Measurements from ENCODE around the gene MTSS2.
"Not testable (repeated sequence)": the region's sequence is repeated elsewhere in the genome, so short reads cannot be mapped to it uniquely, and the experiment has no call there.

Gene MTSS2

DNA sequence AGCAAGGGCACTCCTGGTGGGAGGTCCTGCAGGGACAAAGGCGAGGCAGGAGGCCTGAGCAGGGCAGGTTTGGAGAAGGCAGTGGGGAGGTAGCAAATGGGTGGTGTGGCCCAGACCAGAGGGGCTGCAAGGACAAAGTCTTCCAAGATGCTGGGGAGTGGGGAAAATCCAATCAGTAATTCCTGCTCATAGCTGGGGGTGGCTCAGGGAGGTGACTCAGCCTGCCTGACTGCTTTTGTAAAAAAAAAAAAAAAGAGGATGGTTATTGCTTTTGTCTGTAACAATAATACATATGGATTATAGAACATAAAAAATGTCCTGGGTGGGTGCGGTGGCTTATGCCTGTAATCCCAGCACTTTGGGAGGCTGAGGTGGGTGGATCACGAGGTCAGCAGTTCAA, 34.3 kb downstream of the MTSS2 start:
- no peak for DNase-seq

DNA sequence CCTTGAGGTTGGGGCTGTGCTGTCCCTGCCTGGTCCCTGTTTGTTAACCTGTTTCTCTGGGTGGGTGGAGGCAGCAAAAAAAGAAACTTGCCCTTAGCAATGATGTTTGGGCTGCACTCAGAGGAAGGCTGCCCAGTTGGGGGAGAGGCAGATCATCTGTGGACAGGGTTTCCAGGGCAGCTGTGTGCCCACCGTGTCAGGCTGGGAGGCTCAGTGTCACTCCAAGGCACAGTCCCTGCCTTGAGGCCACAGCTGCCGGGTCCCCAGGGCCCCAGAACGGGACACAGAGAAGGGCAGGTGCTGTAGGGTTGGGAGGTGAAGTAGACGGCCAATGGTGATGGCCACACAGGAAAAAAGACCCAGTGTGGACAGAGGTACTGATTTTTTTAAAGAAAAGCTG, 35.6 kb downstream of the MTSS2 start:
- no peak for DNase-seq

DNA sequence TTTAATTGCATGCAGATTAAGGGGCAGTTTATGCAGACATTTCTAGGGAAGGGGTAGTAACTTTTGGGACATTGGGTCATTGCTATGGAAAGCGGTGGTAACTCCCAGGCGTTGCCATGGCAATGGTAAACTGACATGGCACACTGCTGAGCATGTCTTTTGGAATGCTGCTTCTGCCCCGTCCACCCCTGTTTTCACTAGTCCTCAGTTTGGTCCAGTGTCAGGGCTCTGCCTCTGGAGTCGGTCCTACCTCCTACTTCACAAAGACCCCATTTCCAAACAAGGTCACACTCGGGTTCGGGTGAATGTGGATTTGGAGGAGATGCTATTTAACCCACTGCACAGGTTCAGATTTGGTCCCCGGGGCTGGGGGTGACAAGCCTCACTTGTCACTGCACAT, 36.6 kb downstream of the MTSS2 start:
- DNase-seq = no peak

DNA sequence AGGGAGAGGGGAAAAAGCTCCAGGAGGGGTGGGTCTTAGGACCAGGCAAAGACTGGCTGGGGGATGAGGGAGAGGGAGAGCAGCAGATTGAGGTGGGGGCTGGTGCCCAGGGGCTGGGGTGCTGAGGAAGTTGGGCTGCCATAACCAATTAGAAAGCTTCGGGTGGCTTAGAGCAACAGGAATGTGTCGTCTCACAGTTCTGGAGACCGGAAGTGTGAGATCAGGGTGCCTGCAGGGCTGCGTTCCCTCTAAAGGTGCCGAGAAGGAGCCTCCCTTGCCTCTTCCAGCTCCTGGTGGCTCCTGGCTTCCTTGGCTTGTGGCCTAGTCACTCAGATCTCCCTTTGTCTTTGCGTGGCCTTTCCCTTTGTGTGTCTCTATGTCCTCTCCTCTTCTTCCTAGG, 37.2 kb downstream of the MTSS2 start:
- no peak for DNase-seq

DNA sequence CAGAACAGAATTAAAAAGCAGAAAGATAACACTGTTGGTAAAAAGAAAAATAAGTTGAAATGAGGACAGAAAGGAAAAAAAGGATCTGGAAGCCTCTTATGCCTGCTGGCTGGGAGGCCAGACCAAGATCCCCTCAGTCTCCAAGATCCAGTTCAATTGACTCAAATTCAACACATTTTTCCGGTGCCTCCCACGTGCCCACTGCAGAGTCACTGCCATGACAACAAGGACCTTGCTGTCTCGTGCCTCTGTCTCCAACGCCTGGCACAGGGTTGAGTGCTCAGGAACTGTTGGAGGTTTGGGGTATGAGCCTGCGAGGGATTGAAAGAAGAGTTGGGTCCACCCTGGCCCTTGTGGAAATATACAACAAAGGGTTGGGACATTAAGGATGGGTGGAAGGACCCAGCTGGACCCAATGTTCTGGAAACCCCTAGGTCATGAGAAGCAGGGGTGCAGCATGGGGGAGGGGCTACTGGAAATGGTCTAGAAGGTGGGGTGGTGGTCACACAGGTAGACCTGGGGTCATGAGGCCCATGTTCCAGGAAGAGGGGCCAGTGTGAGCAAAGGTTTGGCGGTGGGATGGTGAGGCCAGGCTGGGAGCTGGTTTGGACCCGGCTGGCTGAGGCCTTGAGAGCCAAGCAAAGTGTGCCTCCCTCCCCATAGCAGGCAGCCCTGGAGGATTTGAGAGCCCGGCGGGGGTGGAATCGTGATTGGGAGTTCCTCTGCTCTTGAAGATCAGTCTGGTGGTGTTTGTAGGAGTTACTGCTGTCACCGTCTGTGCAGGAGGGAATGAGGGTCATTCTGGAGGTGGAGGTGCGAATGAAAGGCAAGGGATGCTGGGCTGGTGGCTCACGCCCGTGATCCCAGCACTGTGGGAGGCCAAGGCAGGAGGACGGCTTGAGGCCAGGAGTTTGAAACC, 38.2 kb downstream of the MTSS2 start:
- no peak for DNase-seq

DNA sequence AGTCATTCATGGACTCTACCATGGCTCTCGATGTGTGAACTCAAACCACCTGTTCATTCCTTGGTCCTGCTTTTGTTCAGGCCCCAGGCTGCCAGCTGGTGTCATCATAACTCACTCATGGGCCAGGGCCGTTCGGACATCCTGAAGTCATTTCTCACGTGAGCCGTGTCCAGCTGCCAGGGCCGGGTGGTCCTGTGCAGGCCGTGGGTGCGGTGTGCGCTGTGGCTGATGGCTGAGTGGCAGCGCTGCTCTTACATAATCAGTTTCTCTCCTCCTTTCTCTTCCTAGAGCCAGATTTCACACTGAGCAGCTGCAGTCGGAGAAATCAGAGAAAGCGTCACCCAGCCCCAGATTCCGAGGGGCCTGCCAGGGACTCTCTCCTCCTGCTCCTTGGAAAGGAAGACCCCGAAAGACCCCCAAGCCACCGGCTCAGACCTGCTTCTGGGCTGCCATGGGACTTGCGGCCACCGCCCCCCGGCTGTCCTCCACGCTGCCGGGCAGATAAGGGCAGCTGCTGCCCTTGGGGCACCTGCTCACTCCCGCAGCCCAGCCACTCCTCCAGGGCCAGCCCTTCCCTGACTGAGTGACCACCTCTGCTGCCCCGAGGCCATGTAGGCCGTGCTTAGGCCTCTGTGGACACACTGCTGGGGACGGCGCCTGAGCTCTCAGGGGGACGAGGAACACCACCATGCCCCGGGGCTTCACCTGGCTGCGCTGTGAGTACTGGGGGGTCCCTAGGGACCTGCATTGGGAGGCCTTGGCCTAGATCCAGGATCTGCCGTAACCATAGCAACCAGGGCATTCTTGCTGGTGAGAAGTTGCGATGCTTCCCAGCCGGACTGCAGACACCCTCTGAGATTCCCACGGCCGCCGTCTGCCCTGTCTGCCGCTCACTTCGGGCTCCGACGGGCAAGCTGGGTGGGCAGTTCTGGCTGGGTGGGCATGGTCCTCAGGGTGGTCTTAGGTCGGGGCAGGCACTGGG, 39.3 kb downstream of the MTSS2 start, which contains the start of gene IL34:
IL34 (plus strand) TSS at position 300 of the 982 bp plus-strand sequence; CDS start at position 689, 389 bp downstream.
- DNase-seq = no peak

DNA sequence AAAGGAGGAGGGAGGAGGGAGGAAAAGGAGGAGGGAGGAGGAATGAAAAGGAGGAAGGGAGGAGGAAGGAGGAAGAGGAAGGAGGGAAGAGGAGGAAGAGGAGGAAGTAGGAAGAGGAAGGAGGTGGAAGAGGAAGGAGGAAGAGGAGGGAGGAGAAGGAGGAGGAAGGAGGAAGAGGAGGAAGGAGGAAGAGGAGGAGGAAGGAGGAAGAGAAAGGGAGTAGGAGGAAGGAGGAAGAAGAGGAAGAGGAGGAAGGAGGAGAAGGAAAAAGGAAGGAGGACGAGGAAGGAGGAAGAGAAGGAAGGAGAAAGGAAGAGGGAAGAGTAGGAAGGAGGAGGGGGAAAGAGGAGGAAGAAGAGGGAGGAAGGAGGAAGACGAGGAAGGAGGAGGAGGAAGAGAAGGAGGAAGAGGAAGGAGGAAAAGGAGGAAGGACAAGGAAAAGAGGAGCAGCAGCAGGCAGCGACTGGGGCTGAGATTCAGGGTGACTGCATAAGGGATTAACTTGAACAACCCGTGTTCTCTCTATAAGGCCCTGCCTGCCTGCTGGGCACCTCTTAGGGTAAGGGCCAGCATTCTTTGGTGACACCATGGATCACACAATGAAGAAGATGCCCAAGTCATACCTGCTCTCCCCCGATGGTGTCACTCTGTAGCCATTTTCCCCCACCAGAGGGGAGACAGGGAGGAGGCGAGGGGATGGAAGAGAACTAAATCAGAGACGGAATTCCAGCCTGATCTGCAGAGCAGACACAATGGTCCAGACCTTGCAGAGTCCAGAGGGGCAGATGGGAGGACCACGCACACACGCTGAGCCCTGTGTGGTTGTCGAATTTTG, 40.9 kb downstream of the MTSS2 start:
- no peak for DNase-seq

DNA sequence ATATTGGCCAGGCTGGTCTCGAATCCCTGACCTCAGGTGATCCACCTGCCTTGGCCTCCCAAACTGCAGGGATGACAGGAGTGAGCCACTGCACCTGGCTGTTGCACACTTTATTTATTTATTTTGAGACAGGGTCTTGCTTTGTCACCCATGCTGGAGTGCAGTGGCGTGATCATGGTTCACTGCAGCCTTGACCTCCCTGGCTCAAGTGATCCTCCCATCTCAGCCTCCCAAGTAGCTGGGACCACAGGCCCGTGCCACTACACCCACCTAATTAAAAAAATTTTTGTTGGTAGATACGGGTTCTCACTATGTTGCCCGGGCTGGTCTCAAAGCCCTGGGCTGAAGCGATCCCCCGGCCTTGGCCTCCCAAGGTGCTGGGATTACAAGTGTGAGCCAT, 42.6 kb downstream of the MTSS2 start:
- not testable (repeated sequence) for DNase-seq

DNA sequence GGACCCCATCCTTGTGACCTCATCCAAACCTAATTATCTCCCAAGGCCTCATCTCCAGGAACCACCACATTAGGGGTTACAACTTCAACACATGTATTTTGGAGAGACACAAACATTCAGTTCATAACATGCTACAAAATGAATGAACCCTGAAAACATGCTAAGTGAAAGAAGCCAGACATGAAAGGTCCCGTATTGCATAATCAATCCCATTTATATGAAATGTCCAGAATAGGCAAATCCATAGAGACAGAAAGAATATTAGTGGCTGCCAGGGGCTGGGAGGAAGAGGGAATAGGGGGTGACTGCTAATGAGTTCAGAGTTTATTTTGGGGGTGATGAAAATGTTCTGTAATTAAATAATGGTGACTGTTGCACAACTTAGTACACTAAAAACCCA, 43.2 kb downstream of the MTSS2 start:
- DNase-seq = no peak

DNA sequence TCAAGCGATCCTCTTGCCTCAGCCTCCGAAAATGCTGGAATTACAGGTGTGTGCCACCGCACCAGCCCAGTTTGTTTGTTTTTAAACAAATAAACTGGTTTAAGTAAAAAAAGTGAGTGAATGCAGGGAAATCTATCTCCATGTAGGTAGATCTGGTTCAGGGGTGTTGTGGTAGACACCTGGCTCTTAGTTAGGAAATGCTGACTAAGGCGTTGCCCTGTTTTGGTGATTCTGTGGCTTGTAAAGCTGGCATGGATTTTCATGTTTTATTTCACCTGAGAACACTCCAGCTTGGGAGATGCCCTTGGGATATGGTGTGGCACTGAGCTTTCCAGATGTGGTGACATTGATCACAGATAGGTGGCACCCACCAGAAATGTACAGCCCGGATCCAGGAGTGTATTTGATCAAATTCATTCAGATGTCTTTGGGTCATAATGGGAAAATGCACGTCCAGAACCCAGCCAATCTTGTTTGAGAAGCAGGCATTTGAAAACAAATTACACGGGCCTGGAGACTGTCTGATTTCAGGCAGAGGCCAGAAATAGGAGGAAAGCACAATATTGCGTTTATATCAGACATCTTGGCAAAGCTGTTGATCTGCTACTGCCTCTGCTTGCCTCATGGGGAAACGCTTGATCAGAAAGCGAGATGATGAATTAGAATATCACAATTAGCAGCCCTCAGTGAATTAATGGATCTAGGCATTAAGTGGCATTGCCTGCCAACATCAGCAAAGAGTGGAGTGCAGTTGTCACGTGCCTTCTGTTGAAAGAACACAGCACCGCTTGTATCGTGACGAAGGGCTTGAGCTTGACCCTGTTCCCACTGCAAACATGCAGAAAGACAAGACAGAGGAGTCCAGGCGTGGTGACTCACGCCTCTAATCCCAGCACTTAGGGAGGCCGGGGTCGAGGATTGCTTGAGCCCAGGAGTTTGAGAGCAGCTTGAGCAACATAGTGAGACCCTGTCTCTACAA, 46.8 kb downstream of the MTSS2 start:
- no peak for DNase-seq
